Peyer's patch (tissue), 4 donors: ENCODE data around the gene GNAL.

ENCODE experiments used
- POLR2A ChIP-seq, 2 donors: fragments of 450-650 bp; IDR thresholded peaks; one replicate each; pipeline ENCODE4 v1.5.1; 2017; ENCODE audit warnings: antibody characterized with exemption in 2 of 2, mild to moderate bottlenecking in 2 of 2, moderate library complexity in 2 of 2
- TF ChIP-seq, protein P1 (sequence below), 6 experiments: fragments of 450-650 bp in 4 of 6; fragments of 200-600 bp in 2 of 6; sonication (generic) in 1 of 6; IDR thresholded peaks; one replicate each; pipeline ENCODE4 v1.5.1; 2017 to 2019; ENCODE audit warnings: antibody characterized with exemption in 6 of 6, mild to moderate bottlenecking in 3 of 6, moderate library complexity in 1 of 6

DNA sequence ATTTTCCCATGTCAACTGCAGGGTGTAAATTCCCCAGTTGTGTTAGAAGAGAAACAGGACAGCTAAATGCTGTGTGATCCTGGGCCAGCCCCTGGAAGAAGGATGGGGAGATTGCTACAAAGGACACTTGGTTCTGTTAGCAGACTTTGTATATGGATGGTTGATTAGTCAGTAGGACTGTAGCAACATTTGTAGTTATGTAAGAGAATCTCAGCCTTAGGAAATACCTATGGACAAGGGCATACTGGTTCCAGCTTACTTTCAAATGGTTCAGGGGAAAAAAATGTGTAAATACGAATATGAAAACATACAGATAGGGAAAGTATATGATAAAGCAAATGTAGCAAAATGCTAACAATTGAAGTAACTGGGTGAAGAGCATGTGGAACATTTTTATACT, 47.6 kb downstream of the GNAL start:
- TF ChIP-seq, protein P1, sequence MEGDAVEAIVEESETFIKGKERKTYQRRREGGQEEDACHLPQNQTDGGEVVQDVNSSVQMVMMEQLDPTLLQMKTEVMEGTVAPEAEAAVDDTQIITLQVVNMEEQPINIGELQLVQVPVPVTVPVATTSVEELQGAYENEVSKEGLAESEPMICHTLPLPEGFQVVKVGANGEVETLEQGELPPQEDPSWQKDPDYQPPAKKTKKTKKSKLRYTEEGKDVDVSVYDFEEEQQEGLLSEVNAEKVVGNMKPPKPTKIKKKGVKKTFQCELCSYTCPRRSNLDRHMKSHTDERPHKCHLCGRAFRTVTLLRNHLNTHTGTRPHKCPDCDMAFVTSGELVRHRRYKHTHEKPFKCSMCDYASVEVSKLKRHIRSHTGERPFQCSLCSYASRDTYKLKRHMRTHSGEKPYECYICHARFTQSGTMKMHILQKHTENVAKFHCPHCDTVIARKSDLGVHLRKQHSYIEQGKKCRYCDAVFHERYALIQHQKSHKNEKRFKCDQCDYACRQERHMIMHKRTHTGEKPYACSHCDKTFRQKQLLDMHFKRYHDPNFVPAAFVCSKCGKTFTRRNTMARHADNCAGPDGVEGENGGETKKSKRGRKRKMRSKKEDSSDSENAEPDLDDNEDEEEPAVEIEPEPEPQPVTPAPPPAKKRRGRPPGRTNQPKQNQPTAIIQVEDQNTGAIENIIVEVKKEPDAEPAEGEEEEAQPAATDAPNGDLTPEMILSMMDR (IDR thresholded peaks at IDR 0.05) = no peak
- no peak for TF ChIP-seq POLR2A (IDR thresholded peaks at IDR 0.05)
